Breast epithelium (tissue), 3 donors: Measurements from ENCODE around the gene VAV3.
"Not testable (repeated sequence)": the region's sequence is repeated elsewhere in the genome, so short reads cannot be mapped to it uniquely, and the experiment has no call there.

ENCODE experiments used
- POLR2A ChIP-seq: fragments of 450-650 bp; IDR thresholded peaks from one replicate; pipeline ENCODE4 v1.6.1; 2016; ENCODE audit warnings: antibody characterized with exemption, mild to moderate bottlenecking, moderate library complexity
- POLR2AphosphoS5 ChIP-seq, 3 donors: sonication (generic); formaldehyde crosslinking; IDR thresholded peaks; one replicate each; pipeline ENCODE4 v1.6.1; 2017; ENCODE audit warnings: antibody characterized with exemption in 3 of 3
- TF ChIP-seq, protein P1 (sequence below), 3 donors: fragments of 450-650 bp; IDR thresholded peaks; one replicate each; pipeline ENCODE4 v1.5.1; 2016 to 2017; ENCODE audit warnings: antibody characterized with exemption in 3 of 3, mild to moderate bottlenecking in 3 of 3, moderate library complexity in 3 of 3

- not testable (repeated sequence) for TF ChIP-seq POLR2A; POLR2AphosphoS5 (IDR thresholded peaks at IDR 0.05)
- TF ChIP-seq, protein P1, sequence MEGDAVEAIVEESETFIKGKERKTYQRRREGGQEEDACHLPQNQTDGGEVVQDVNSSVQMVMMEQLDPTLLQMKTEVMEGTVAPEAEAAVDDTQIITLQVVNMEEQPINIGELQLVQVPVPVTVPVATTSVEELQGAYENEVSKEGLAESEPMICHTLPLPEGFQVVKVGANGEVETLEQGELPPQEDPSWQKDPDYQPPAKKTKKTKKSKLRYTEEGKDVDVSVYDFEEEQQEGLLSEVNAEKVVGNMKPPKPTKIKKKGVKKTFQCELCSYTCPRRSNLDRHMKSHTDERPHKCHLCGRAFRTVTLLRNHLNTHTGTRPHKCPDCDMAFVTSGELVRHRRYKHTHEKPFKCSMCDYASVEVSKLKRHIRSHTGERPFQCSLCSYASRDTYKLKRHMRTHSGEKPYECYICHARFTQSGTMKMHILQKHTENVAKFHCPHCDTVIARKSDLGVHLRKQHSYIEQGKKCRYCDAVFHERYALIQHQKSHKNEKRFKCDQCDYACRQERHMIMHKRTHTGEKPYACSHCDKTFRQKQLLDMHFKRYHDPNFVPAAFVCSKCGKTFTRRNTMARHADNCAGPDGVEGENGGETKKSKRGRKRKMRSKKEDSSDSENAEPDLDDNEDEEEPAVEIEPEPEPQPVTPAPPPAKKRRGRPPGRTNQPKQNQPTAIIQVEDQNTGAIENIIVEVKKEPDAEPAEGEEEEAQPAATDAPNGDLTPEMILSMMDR (IDR thresholded peaks at IDR 0.05) = not testable (repeated sequence)
Measured at GRCh38 chr1:107733401-107733800, 231.6 kb downstream of the VAV3 start.
